Breast epithelium (tissue), 4 donors: Measurements from ENCODE around the gene IL22. TPM values are rescaled to one million over a fixed set of nuclear protein-coding genes. Genes with fewer than 3 reads are reported as not detected.

Experiments
- DNase-seq, 2 donors: peaks; one replicate each; pipeline ENCODE4 v3.0.0-alpha.2; 2019; ENCODE audit warnings: low spot score in 2 of 2
- H3K27ac ChIP-seq, 2 donors: fragments of 200-600 bp; sonication (generic) in 1 of 2; one replicate each; pipeline ENCODE4 v1.5.1; 2016 to 2019; ENCODE audit warnings: mild to moderate bottlenecking in 1 of 2
- H3K27me3 ChIP-seq, 2 donors: fragments of 200-600 bp; sonication (generic) in 1 of 2; one replicate each; pipeline versions ENCODE4 v1.5.1 to v1.6.0; 2017 to 2019; ENCODE audit warnings: control low read depth in 1 of 2, mild to moderate bottlenecking in 1 of 2
- H3K36me3 ChIP-seq: fragments of 200-600 bp; one replicate; pipeline ENCODE4 v1.5.1; 2019
- H3K4me1 ChIP-seq, 2 donors: fragments of 200-600 bp; sonication (generic); one replicate each; pipeline ENCODE4 v1.5.1; 2016 to 2019; ENCODE audit warnings: control low read depth in 1 of 2
- H3K4me3 ChIP-seq, 3 donors: fragments of 200-600 bp; sonication (generic); 1 replicate in 2 of 3; 2 replicates in 1 of 3; pipeline ENCODE4 v1.5.1; 2016 to 2019; ENCODE audit warnings: mild to moderate bottlenecking in 3 of 3, moderate library complexity in 2 of 3
- H3K9me3 ChIP-seq, 2 donors: fragments of 200-600 bp; sonication (generic) in 1 of 2; one replicate each; pipeline ENCODE4 v1.5.1; 2016 to 2019; ENCODE audit warnings: control low read depth in 1 of 2
- CTCF ChIP-seq, 3 donors: fragments of 450-650 bp; IDR thresholded peaks; one replicate each; pipeline ENCODE4 v1.5.1; 2016 to 2017; ENCODE audit warnings: antibody characterized with exemption in 3 of 3, mild to moderate bottlenecking in 3 of 3, moderate library complexity in 3 of 3
- POLR2A ChIP-seq: fragments of 450-650 bp; IDR thresholded peaks from one replicate; pipeline ENCODE4 v1.6.1; 2016; ENCODE audit warnings: antibody characterized with exemption, mild to moderate bottlenecking, moderate library complexity
- POLR2AphosphoS5 ChIP-seq, 3 donors: sonication (generic); formaldehyde crosslinking; IDR thresholded peaks; one replicate each; pipeline ENCODE4 v1.6.1; 2017; ENCODE audit warnings: antibody characterized with exemption in 3 of 3
- intact Hi-C: fragments of 100-400 bp; cut with DNase I; formaldehyde crosslinking; loops from one replicate; pipeline ENCODE4 v1.15.1; 2023; ENCODE audit warnings: low total_unique reads
- total RNA-seq, 3 donors: library from RNA; depleted of rRNA; stranded (reverse); fragments of >200 nt; gene quantifications; one replicate each; pipeline ENCODE4 v1.1.0, GENCODE V29; 2016

The IL22 gene
- total RNA-seq, 3 donors from 2014 or later: not detected

GRCh38 chr12:68281322-68282077 is 28.1 kb upstream of the IL22 start:
- TF ChIP-seq CTCF (IDR thresholded peaks at IDR 0.05): no peak
- TF ChIP-seq POLR2AphosphoS5 (IDR thresholded peaks at IDR 0.05): no peak
- TF ChIP-seq POLR2A: no peak
- intact Hi-C loops: no loop called here
- Histone ChIP-seq H3K27ac (no peak overlapping the region), H3K9me3 (no peaks in the 10 kb centered on the region), H3K36me3 (no peaks in the 10 kb centered on the region), H3K4me1 (no peaks in the 10 kb centered on the region), H3K4me3 (no peak overlapping the region), H3K27me3 (no peaks in the 10 kb centered on the region)
- DNase-seq: no peak

- Histone ChIP-seq H3K4me3 (no peak overlapping the region), H3K4me1 (no peaks in the 10 kb centered on the region), H3K27ac (no peak overlapping the region), H3K27me3 (no peaks in the 10 kb centered on the region), H3K9me3 (no peaks in the 10 kb centered on the region), H3K36me3 (no peaks in the 10 kb centered on the region)
- intact Hi-C loops: no loop called here
- no peak for DNase-seq
- no peak for TF ChIP-seq CTCF (IDR thresholded peaks at IDR 0.05)
- no peak for TF ChIP-seq POLR2AphosphoS5 (IDR thresholded peaks at IDR 0.05)
- no peak for TF ChIP-seq POLR2A
These were observed 26.8 kb upstream of the IL22 start for GRCh38 chr12:68280240-68280639.

GRCh38 chr12:68279227-68280054 is 26.0 kb upstream of the IL22 start:
- Histone ChIP-seq H3K9me3 (no peaks in the 10 kb centered on the region), H3K4me1 (no peaks in the 10 kb centered on the region), H3K27ac (no peak overlapping the region), H3K27me3 (no peaks in the 10 kb centered on the region), H3K36me3 (no peaks in the 10 kb centered on the region), H3K4me3 (no peak overlapping the region)
- TF ChIP-seq CTCF (IDR thresholded peaks at IDR 0.05): no peak
- no peak for TF ChIP-seq POLR2A
- no peak for TF ChIP-seq POLR2AphosphoS5 (IDR thresholded peaks at IDR 0.05)
- DNase-seq: no peak
- intact Hi-C loops: no loop called here

- Histone ChIP-seq H3K27me3 (no peaks in the 10 kb centered on the region), H3K36me3 (no peaks in the 10 kb centered on the region), H3K27ac (no peak overlapping the region), H3K9me3 (no peaks in the 10 kb centered on the region), H3K4me3 (no peak overlapping the region), H3K4me1 (no peaks in the 10 kb centered on the region)
- DNase-seq: no peak
- TF ChIP-seq POLR2A (no peak), POLR2AphosphoS5 (IDR thresholded peaks at IDR 0.05) (no peak), CTCF (IDR thresholded peaks at IDR 0.05) (no peak)
- intact Hi-C loops: no loop called here
These were observed 23.1 kb upstream of the IL22 start for GRCh38 chr12:68276402-68276930.

DNA sequence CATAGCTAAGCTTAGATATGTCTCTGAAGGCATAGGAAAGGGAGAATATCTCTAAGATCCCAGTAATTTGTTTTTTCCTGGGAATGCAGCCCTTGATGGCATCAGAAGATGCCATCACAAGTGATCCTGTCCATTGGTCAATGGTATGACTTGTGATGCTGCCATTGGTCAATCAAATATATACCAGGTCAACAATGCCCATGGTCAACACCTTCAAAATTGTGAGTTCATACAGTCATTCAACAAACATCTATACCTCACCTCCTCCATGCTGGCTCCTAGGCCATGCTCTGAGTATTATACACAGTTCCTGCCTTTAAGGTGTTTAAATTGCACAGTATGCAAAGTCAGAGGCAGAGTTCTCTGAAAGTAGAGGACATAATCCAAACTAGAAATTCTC is 19.3 kb upstream of the IL22 start:
- Histone ChIP-seq H3K9me3 (no peaks in the 10 kb centered on the region), H3K4me1 (no peaks in the 10 kb centered on the region), H3K36me3 (no peaks in the 10 kb centered on the region), H3K27ac (no peak overlapping the region), H3K27me3 (no peaks in the 10 kb centered on the region), H3K4me3 (no peak overlapping the region)
- no peak for DNase-seq
- intact Hi-C loops: no loop called here
- no peak for TF ChIP-seq POLR2A
- TF ChIP-seq CTCF (IDR thresholded peaks at IDR 0.05): no peak
- no peak for TF ChIP-seq POLR2AphosphoS5 (IDR thresholded peaks at IDR 0.05)
